Iris pigment epithelial cell (primary cell): Measurements from ENCODE around the gene PLA2G1B.
"Not testable (repeated sequence)": the region's sequence is repeated elsewhere in the genome, so short reads cannot be mapped to it uniquely, and the experiment has no call there.

Experiments used
- DNase-seq: peaks from one replicate; pipeline ENCODE4 v3.0.0-alpha.2; 2011; ENCODE audit warnings: low read depth

The PLA2G1B gene

DNA sequence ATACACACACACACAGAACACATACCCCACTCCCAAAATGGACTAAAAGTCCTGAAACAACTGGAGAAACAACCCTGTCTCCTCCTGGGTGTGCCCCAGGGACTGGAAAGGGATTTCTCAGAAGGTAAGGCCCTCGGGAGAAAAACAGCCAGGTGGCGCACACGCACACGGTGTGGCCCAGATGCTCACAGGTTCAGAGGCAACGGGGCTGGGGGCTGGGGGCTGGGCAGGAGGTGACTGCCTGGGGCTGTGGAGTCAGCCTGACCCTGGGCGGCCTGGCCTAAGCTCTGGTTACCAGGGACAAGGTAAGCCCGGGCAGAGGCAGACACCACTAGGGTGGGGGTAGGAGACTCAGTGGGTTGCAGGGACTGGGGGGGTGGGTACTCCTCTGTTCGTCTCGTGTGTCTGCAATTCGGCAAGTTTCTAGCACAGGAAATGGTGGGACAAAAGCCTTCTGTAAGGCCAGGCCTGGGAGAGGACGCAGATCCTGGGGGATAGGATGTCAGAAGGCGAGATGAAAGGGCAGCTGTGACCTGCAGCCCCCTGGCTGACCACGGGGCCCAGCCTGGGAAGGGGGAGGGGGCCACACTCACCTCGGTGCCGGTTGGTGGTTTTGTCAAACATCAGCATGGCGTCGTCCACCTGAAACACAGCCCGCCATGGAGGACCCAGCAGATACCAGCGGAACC, 31.0 kb upstream of the PLA2G1B start:
- DNase-seq, result no peak

- DNase-seq, result no peak
Observed at GRCh38 chr12:120357104-120357503, 29.5 kb upstream of the PLA2G1B start.

GRCh38 chr12:120356567-120357030, 29.0 kb upstream of the PLA2G1B start:
- DNase-seq, result peak; percentile 83

GRCh38 chr12:120353556-120354317, 26.2 kb upstream of the PLA2G1B start:
- no peak for DNase-seq

DNA sequence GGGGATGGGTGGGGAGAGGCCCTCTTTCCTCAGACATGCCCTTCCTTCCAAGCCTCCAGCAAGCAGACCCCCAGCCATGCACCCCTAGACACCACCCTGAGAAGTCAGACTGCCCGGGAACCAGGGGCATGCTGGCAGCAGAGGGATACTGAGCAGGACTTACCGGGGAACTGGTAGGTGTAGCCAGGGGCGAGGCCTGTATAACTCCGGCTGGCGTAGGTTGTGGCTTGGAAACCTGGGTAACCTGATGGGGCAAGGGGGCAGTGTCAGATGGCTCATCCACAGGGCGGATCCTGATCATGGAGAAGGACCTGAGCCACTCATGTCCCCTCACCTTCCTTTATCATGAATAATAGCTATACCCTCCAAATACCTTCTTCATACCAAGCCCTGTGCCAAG, 25.6 kb upstream of the PLA2G1B start:
- DNase-seq, result no peak

GRCh38 chr12:120352117-120352516, 24.5 kb upstream of the PLA2G1B start:
- peak; percentile 85 for DNase-seq

- no peak for DNase-seq
Observed at GRCh38 chr12:120350576-120351350, 23.2 kb upstream of the PLA2G1B start.

DNA sequence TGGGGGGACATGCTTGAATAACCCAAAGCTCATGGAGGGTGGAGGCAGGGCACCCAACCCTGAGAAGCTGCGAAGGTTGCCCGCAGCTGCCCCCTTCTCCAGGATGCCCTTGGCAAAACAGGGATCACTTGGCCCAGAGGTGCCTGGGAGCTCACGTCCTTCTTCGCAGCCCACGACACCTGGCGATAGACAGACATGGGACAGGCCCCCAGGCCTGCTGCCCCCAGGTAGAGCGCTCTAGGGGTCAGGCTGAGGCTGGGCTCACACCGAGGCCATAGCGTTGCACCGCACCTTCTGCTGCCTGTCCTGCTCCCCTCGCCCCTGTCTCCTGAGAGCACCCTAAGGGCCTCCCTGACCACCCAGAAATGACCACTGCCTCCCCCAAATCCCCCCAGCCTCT, 20.2 kb upstream of the PLA2G1B start:
- DNase-seq, result no peak

- DNase-seq, result no peak
Observed at GRCh38 chr12:120346681-120347080, 19.1 kb upstream of the PLA2G1B start.

DNA sequence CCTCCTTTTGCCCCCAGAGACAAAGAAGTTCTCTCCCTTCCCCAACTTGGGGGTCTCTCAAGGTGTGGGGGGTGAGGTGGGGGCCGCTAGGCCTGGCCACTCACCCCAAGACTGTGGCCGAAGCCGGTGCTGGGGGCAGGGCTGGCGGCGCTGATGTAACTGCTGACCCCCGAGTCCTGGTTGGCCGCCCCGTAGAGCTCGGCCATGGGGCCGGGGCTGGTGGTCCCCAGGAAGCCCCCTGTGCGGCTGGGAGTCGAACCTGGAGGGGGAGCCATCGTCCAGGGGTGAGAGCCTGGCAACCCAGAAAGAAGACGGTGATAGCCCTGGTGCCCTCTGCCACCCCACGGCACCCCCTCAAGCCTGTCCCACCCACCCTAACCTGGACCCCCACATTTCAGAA, 18.5 kb upstream of the PLA2G1B start:
- DNase-seq, result no peak

- DNase-seq, result no peak
Observed at GRCh38 chr12:120343692-120344091, 16.1 kb upstream of the PLA2G1B start.

DNA sequence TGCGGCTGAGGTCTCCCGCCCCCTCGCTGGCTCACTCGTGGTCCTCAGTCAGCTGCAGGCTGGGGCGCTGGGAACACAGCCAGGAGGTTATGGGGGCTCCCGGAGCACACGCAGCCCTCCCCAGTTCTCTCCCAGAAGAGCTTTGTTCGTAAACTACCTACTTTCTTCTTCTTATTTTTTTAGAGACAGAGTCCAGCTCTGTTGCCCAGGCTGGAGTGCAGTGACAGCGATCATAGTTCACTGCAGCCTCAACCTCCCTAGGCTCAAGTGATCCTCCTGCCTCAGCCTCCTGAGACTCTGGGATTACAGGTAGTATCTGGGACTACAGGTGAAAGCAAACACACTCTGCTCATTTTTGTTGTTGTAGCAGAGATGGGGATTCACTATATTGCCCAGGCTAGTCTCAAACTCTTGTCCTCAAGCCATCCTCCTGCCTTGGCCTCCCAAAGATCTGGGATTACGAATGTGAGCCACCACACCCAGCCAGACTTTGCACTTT, 15.5 kb upstream of the PLA2G1B start:
- no peak for DNase-seq

- no peak for DNase-seq
Observed at GRCh38 chr12:120342175-120343038, 14.8 kb upstream of the PLA2G1B start.

DNA sequence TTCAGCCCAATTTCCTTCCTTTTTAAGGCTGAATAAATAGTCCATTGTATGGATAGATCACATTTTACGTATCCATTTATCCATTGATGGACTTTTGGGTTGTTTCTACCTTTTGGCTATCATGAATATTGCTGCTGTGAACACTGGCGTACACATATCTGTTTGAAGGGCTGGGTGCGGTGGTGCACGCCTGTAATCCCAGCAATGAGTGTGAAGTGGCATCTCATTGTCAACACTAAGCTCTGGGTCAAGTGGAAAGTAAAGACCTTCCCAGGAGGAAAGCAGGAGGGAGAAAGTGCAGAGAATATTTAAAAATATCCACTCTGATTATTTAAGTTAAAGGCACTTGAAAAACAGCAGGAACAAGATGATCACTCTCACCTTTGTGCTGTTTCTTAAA, 11.7 kb upstream of the PLA2G1B start:
- DNase-seq, result no peak

- no peak for DNase-seq
Observed at GRCh38 chr12:120337730-120338129, 10.2 kb upstream of the PLA2G1B start.

GRCh38 chr12:120336392-120336791, 8.8 kb upstream of the PLA2G1B start:
- DNase-seq, result not testable (repeated sequence)

DNA sequence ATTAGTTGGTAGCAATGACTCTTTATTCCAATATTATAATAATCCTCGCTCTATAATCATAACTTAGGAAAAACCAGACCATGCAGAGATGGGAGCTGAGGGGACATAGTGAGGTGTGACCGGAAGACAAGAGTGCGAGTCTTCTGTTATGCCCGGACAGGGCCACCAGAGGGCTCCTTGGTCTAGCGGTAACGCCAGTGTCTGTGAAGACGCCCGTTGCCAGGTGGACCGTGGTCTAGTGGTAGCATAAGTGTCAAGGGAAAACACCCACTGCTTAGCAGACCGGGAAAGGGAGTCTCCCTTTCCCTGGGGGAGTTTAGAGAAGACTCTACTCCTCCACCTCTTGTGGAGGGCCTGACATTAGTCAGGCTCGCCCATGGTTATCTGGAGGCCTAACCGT, 7.9 kb upstream of the PLA2G1B start:
- DNase-seq, result peak; percentile 45

GRCh38 chr12:120332523-120332922, 4.9 kb upstream of the PLA2G1B start:
- no peak for DNase-seq

DNA sequence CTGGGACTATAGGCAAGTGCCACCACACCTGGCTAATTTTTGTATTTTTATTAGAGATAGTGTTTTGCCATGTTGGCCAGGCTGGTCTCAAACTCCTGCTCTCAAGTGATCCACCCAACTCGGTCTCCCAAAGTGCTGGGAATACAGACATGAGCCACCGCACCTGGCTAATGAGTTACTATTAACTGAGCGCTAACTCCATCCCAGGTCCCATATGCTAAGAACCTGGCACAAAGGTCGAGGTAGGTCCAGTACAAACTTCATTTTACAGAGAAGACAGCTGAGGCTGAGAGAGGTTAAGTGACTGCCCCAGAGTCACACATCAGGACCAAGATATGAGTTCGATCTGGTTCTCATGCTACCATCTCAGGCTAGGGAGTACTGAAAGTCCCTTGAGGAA, 4.5 kb upstream of the PLA2G1B start:
- no peak for DNase-seq

DNA sequence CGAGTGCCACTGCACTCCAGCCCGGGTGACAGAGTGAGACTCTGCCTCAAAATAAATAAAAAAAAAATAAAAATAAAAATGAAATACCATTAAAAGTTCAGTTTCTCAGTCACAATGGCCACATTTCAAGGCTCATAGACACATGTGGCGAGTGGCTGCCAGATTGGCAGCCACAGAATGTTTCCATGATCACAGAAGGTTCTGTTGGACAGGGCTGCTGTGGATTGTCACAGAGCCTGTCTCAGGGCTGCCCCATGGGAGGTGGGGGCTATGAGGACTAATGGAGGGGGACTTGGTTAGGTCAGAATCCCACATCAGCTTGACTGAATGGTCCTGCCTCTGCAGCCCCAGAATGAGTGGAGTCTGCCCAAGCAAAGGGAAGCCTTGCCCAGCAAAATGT, 3.8 kb upstream of the PLA2G1B start:
- DNase-seq, result no peak

- no peak for DNase-seq
Observed at GRCh38 chr12:120328228-120328627, 649 bp upstream of the PLA2G1B start.
